Testis (tissue), 3 donors: ENCODE measurements around the gene SPATS2L. TPM values are rescaled to one million over a fixed set of nuclear protein-coding genes. Genes with fewer than 3 reads are reported as not detected.

Experiments
- DNase-seq: peaks from one replicate; pipeline ENCODE4 v3.0.0-alpha.2; 2019
- H3K27ac ChIP-seq, 2 donors: fragments of 200-600 bp; sonication (generic); one replicate each; pipeline ENCODE4 v1.5.1; 2019
- H3K27me3 ChIP-seq: fragments of 200-600 bp; sonication (generic); one replicate; pipeline ENCODE4 v1.5.1; 2019
- H3K36me3 ChIP-seq: fragments of 200-600 bp; sonication (generic); one replicate; pipeline ENCODE4 v1.5.1; 2017; ENCODE audit warnings: low read depth; ENCODE audit errors: missing control alignments
- H3K4me1 ChIP-seq: fragments of 200-600 bp; sonication (generic); one replicate; pipeline ENCODE4 v1.5.1; 2019
- H3K4me3 ChIP-seq, 2 donors: fragments of 200-600 bp; sonication (generic); one replicate each; pipeline ENCODE4 v1.5.1; 2017 to 2019
- H3K9me3 ChIP-seq: fragments of 200-600 bp; sonication (generic); one replicate; pipeline ENCODE4 v1.5.1; 2017
- CTCF ChIP-seq, 3 experiments: fragments of 450-650 bp in 2 of 3; fragments of 200-600 bp in 1 of 3; sonication (generic) in 1 of 3; IDR thresholded peaks; one replicate each; pipeline ENCODE4 v1.5.1; 2016 to 2019; ENCODE audit warnings: antibody characterized with exemption in 3 of 3, mild to moderate bottlenecking in 2 of 3, moderate library complexity in 1 of 3
- POLR2A ChIP-seq: fragments of 450-650 bp; IDR thresholded peaks from one replicate; pipeline ENCODE4 v1.6.1; 2017; ENCODE audit warnings: antibody characterized with exemption, mild to moderate bottlenecking, moderate library complexity
- WGBS, 2 donors: methylation state at CpG; one replicate each; pipeline ENCODE4 v1.1.5; 2018; 5-methylcytosine and 5-hydroxymethylcytosine counted together
- intact Hi-C: fragments of 100-400 bp; cut with DNase I; formaldehyde crosslinking; loops from one replicate; pipeline ENCODE4 v1.15.1; 2023; ENCODE audit warnings: low total_unique reads
- polyA plus RNA-seq: library from polyadenylated mRNA; stranded (reverse); fragments of 350-450 nt; fragmentation: Illumina TruSeq; extraction: RNeasy Lipid Tissue Mini Kit (QIAGEN cat#74804); gene quantifications from one replicate; pipeline ENCODE4 v1.2.3, GENCODE V29; 2014; ENCODE audit warnings: low read depth, low replicate concordance; ENCODE audit not compliant: insufficient read depth
- total RNA-seq, 2 donors: library from RNA; depleted of rRNA; stranded (reverse); fragments of >200 nt; gene quantifications; one replicate each; pipeline ENCODE4 v1.2.3, GENCODE V29; 2016

Gene SPATS2L
- total and polyA plus RNA-seq, 3 donors from 2014 or later = 49.7 to 67.6 (median 52.9) TPM

- Histone ChIP-seq H3K27ac (no peak overlapping the region), H3K36me3 (no peaks in the 10 kb centered on the region), H3K27me3 (no peaks in the 10 kb centered on the region), H3K9me3 (no peaks in the 10 kb centered on the region), H3K4me1 (no peaks in the 10 kb centered on the region), H3K4me3 (no peak overlapping the region)
- DNase-seq = no peak
- TF ChIP-seq POLR2A (no peak), CTCF (IDR thresholded peaks at IDR 0.05) (no peak)
- intact Hi-C loops = no loop called here
These were observed 105.3 kb downstream of the SPATS2L start for GRCh38 chr2:200411831-200412230.

- 94% methylated on average over 5 of the region's 5 CpGs for WGBS, 2 donors
- H3K36me3 ChIP-seq = no peaks in the 10 kb centered on the region
- DNase-seq = no peak
- H3K4me3 ChIP-seq = no peak overlapping the region
- no peaks in the 10 kb centered on the region for H3K9me3 ChIP-seq
- no peak for TF ChIP-seq CTCF (IDR thresholded peaks at IDR 0.05)
- no peak for TF ChIP-seq POLR2A
- no peak overlapping the region for H3K27ac ChIP-seq
- H3K27me3 ChIP-seq = no peaks in the 10 kb centered on the region
- intact Hi-C loops = no loop called here
- no peaks in the 10 kb centered on the region for H3K4me1 ChIP-seq
These were observed 107.9 kb downstream of the SPATS2L start for GRCh38 chr2:200414367-200414766.

- 94 to 96% methylated on average over 2 of the region's 2 CpGs for WGBS, 2 donors
- DNase-seq = no peak
- Histone ChIP-seq H3K4me1 (no peaks in the 10 kb centered on the region), H3K9me3 (no peaks in the 10 kb centered on the region), H3K27ac (no peak overlapping the region), H3K36me3 (no peaks in the 10 kb centered on the region), H3K4me3 (no peak overlapping the region), H3K27me3 (no peaks in the 10 kb centered on the region)
- TF ChIP-seq CTCF (IDR thresholded peaks at IDR 0.05) (no peak), POLR2A (no peak)
- intact Hi-C loops = no loop called here
These were observed 109.0 kb downstream of the SPATS2L start for GRCh38 chr2:200415455-200415854.

GRCh38 chr2:200416878-200417277 lies 110.4 kb downstream of the SPATS2L start:
- Histone ChIP-seq H3K9me3 (no peaks in the 10 kb centered on the region), H3K4me3 (no peak overlapping the region), H3K4me1 (no peaks in the 10 kb centered on the region), H3K27ac (no peak overlapping the region), H3K36me3 (no peaks in the 10 kb centered on the region), H3K27me3 (no peaks in the 10 kb centered on the region)
- no peak for TF ChIP-seq POLR2A
- TF ChIP-seq CTCF (IDR thresholded peaks at IDR 0.05) = no peak
- 95 to 96% methylated on average over 8 of the region's 8 CpGs for WGBS, 2 donors
- intact Hi-C loops = no loop called here
- DNase-seq = no peak

- H3K36me3 ChIP-seq = no peaks in the 10 kb centered on the region
- intact Hi-C loops = no loop called here
- no peaks in the 10 kb centered on the region for H3K27me3 ChIP-seq
- DNase-seq = no peak
- TF ChIP-seq POLR2A (no peak), CTCF (IDR thresholded peaks at IDR 0.05) (no peak)
- no peak overlapping the region for H3K4me3 ChIP-seq
- H3K9me3 ChIP-seq = no peaks in the 10 kb centered on the region
- H3K4me1 ChIP-seq = no peaks in the 10 kb centered on the region
- no peak overlapping the region for H3K27ac ChIP-seq
These were observed 110.9 kb downstream of the SPATS2L start for GRCh38 chr2:200417366-200417765.
